ENCODE measurements around the gene MYO1B. TPM values are rescaled to one million over a fixed set of nuclear protein-coding genes. Genes with fewer than 3 reads are reported as not detected.

Gene MYO1B
- 60.4 and 70.6 TPM in 2 replicates for total RNA-seq (2014; rRNA removed; shearing (Covaris generic))
- polyA plus RNA-seq (2016; fragmentation: Nextera tagmentation; extraction: Ambion mirVana): 20.0 and 26.4 TPM in 2 replicates
- long read RNA-seq, full-length matches to known transcripts: 3 of 19 reads
- long read RNA-seq, partial matches to known transcripts: 14 of 19 reads
- long read RNA-seq, other reads (novel, unspliced or antisense): 2 of 19 reads

DNA sequence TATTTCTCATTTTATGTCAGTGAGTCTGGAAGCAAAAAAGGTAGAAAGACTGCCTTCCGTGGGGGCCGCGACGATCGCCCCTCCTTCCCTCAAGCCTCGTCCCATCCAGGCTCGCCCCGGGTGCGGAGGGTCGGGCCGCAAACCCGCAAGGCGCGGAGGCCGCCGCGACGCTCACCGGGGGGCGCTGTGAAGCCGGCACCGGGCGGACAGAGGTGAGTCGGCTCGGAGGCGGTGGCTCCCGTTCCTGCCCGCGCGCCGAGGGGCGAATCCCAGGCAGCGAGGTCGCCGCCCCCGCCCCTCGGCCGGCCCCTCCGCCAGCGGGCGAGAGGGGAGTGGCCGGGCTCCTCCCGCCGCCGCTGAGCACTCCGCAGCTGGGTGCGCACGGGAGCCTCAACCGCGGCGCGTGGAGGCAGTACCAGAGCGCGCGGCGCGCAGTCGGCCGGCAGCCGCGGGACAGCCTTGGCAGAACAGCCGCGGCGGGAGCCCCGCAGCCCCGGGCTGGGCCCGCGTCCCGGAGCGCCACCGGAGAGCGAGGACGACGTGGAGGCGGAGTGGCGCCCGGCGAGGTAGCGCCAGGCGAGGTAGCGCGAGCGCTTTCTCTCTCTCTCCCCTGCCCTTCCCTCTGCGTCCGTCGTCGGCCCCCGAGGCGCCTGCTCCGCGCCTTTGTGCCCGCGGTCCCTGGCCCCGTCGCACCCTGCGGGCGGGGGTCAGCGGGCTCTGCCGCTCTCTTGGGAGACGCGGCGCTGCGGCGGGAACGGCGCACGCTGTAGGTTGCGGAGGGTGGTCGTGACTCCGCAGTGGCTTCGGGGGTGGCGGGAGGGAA is at the start of gene MYO1B:
TSS of gene MYO1B (plus strand) at position 359 of the 823 bp plus-strand sequence. CDS start 31,492 bp downstream, outside the sequence.
- 0 out of 2 replicates have a peak, but pooled peaks cover 3% of the 10 kb centered on the region for H3F3A ChIP-seq (replicated peaks; ENCODE audit: low read depth)

More for the DNA sequence above, at the start of gene MYO1B:
- Histone ChIP-seq H3K9me2 (ENCODE audit: insufficient read depth) (no peaks in the 10 kb centered on the region), H3K4me2 (peak within 1 kb of the TSS; percentile 82), H3K79me2 (replicated peaks; ENCODE audit: insufficient read depth) (peaks cover 42% of the 10 kb centered on the region), H3K4me3 (peak within 1 kb of the TSS; percentile 82), H3K27ac (ENCODE audit: low read depth) (peak within 1 kb of the TSS; percentile 96), H2AFZ (peak within 1 kb of the TSS; percentile 72), H3K27me3 (ENCODE audit: insufficient read depth) (peaks cover 11% of the 10 kb centered on the region), H4K20me1 (replicated peaks; ENCODE audit: insufficient read depth) (peaks cover 30% of the 10 kb centered on the region), H3K36me3 (ENCODE audit: insufficient read depth) (no peaks in the 10 kb centered on the region), H3K4me1 (ENCODE audit: insufficient read depth) (peaks cover 39% of the 10 kb centered on the region)
- Mint-ChIP-seq H3K27me3 (ENCODE audit: insufficient read depth, low read depth, poor library complexity) (peaks cover 13% of the 10 kb centered on the region), H3K27ac (peak within 1 kb of the TSS; percentile 97), H3K9me3 (no peaks in the 10 kb centered on the region), H3K4me1 (peaks cover 37% of the 10 kb centered on the region), H3K4me3 (peak within 1 kb of the TSS; percentile 88), H3K36me3 (ENCODE audit: low read depth) (peaks cover 7% of the 10 kb centered on the region)
- DNase-seq (ENCODE audit: low spot score) (peak; percentile 87), ATAC-seq (peak; percentile 81)
- TF ChIP-seq POLR2AphosphoS5 (IDR thresholded peaks at IDR 0.05; ENCODE audit: low read depth): peak; percentile 56; the same call in 1 of the 2 replicates
- no peak for TF ChIP-seq ZNF331 (CRISPR knock-in tag; IDR thresholded peaks at IDR 0.05; ENCODE audit: low read depth)
- TF ChIP-seq, protein P1, sequence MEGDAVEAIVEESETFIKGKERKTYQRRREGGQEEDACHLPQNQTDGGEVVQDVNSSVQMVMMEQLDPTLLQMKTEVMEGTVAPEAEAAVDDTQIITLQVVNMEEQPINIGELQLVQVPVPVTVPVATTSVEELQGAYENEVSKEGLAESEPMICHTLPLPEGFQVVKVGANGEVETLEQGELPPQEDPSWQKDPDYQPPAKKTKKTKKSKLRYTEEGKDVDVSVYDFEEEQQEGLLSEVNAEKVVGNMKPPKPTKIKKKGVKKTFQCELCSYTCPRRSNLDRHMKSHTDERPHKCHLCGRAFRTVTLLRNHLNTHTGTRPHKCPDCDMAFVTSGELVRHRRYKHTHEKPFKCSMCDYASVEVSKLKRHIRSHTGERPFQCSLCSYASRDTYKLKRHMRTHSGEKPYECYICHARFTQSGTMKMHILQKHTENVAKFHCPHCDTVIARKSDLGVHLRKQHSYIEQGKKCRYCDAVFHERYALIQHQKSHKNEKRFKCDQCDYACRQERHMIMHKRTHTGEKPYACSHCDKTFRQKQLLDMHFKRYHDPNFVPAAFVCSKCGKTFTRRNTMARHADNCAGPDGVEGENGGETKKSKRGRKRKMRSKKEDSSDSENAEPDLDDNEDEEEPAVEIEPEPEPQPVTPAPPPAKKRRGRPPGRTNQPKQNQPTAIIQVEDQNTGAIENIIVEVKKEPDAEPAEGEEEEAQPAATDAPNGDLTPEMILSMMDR (conservative IDR thresholded peaks at IDR 0.05; ENCODE audit: low read depth in 2 of 2): peak; percentile 30 to 83; a peak in 3 of 4 replicates
- no peak for TF ChIP-seq NANOG (IDR thresholded peaks at IDR 0.05; ENCODE audit: borderline replicate concordance)
- TF ChIP-seq, protein P2, sequence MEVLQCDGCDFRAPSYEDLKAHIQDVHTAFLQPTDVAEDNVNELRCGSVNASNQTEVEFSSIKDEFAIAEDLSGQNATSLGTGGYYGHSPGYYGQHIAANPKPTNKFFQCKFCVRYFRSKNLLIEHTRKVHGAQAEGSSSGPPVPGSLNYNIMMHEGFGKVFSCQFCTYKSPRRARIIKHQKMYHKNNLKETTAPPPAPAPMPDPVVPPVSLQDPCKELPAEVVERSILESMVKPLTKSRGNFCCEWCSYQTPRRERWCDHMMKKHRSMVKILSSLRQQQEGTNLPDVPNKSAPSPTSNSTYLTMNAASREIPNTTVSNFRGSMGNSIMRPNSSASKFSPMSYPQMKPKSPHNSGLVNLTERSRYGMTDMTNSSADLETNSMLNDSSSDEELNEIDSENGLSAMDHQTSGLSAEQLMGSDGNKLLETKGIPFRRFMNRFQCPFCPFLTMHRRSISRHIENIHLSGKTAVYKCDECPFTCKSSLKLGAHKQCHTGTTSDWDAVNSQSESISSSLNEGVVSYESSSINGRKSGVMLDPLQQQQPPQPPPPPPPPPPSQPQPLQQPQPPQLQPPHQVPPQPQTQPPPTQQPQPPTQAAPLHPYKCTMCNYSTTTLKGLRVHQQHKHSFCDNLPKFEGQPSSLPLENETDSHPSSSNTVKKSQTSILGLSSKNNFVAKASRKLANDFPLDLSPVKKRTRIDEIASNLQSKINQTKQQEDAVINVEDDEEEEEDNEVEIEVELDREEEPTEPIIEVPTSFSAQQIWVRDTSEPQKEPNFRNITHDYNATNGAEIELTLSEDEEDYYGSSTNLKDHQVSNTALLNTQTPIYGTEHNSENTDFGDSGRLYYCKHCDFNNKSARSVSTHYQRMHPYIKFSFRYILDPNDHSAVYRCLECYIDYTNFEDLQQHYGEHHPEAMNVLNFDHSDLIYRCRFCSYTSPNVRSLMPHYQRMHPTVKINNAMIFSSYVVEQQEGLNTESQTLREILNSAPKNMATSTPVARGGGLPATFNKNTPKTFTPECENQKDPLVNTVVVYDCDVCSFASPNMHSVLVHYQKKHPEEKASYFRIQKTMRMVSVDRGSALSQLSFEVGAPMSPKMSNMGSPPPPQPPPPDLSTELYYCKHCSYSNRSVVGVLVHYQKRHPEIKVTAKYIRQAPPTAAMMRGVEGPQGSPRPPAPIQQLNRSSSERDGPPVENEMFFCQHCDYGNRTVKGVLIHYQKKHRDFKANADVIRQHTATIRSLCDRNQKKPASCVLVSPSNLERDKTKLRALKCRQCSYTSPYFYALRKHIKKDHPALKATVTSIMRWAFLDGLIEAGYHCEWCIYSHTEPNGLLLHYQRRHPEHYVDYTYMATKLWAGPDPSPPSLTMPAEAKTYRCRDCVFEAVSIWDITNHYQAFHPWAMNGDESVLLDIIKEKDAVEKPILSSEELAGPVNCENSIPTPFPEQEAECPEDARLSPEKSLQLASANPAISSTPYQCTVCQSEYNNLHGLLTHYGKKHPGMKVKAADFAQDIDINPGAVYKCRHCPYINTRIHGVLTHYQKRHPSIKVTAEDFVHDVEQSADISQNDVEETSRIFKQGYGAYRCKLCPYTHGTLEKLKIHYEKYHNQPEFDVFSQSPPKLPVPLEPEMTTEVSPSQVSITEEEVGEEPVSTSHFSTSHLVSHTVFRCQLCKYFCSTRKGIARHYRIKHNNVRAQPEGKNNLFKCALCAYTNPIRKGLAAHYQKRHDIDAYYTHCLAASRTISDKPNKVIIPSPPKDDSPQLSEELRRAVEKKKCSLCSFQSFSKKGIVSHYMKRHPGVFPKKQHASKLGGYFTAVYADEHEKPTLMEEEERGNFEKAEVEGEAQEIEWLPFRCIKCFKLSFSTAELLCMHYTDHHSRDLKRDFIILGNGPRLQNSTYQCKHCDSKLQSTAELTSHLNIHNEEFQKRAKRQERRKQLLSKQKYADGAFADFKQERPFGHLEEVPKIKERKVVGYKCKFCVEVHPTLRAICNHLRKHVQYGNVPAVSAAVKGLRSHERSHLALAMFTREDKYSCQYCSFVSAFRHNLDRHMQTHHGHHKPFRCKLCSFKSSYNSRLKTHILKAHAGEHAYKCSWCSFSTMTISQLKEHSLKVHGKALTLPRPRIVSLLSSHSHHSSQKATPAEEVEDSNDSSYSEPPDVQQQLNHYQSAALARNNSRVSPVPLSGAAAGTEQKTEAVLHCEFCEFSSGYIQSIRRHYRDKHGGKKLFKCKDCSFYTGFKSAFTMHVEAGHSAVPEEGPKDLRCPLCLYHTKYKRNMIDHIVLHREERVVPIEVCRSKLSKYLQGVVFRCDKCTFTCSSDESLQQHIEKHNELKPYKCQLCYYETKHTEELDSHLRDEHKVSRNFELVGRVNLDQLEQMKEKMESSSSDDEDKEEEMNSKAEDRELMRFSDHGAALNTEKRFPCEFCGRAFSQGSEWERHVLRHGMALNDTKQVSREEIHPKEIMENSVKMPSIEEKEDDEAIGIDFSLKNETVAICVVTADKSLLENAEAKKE (CRISPR knock-in tag; IDR thresholded peaks at IDR 0.05): no peak
